Hematopoietic multipotent progenitor cell treated with erythropoietin and hydrocortisone succinate and interleukin-3 and kit ligand, for 17 days (in vitro differentiated cells): ENCODE data around the gene WDR86.

ENCODE experiments used
- DNase-seq: peaks from one replicate; pipeline ENCODE4 v3.0.0-alpha.2; 2015; ENCODE audit warnings: low spot score

The WDR86 gene

GRCh38 chr7:151379193-151379520, 30.7 kb downstream of the WDR86 start:
- no peak for DNase-seq

DNA sequence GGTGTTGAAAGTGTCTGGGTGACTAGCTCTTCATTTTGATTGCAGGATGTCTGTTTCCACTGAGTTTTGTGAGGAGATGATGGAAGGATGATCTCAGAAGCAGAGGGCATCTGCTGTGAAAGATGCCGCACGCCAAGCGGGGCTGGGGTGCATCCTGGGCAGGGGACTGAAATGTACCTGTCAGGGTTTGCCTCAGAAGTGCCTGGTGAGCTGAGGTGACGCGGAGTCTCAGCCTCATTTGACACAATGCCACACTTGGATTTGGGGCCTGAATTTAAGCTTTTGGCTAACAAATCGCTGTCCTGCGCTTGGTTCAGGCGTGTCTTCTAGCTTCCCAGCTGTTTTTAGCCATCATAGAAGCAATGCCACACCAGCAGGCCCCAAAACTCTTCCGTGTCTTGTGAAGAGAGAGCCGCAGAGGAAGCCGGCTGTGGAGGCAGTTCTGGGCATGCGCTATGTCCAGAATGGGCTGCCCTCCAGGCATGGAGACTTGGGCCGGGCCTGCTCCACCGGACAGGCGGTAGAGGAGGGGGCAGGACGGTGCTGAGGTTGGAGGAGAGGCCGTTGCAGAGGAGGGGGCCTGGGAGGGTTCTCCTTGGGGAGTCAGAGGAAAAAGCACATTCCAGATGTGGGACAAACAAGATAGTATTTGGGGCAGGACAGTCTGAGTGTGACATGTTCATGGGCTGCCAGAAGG, 31.2 kb downstream of the WDR86 start:
- no peak for DNase-seq

- DNase-seq = no peak
These were observed 31.8 kb downstream of the WDR86 start for GRCh38 chr7:151378011-151378410.

- no peak for DNase-seq
These were observed 32.4 kb downstream of the WDR86 start for GRCh38 chr7:151377406-151377805.

DNA sequence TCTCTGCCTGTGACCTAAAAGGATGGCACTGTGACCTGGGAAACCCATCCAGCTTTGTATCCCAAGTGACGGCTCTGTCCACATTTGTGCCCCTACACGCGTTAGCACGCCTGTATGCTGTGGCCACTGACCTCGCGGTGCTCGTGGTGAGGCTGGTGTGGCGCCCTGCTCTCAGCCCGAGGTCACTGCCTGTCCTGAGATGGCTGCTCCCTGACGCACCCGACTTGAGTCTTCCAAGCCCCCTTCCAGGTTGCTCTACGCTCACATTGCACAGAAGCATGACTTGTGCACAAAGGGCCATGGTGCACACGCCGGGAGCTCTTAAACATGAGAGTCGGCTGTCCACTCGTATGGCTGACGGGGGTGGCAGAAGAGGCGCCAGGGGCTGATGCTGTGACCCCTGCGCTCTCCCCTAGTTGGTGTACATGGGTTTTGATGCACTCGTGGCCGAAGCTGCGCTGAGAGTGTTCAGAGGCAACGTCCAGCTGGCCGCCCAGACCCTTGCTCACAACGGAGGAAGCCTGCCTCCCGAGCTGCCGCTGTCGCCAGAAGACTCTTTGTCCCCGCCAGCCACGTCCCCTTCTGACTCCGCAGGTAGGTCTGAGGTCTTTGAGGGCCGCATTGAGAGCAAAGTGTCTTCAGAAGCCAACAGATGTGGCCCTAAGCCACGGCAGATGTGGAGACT, 33.5 kb downstream of the WDR86 start:
- DNase-seq = no peak

DNA sequence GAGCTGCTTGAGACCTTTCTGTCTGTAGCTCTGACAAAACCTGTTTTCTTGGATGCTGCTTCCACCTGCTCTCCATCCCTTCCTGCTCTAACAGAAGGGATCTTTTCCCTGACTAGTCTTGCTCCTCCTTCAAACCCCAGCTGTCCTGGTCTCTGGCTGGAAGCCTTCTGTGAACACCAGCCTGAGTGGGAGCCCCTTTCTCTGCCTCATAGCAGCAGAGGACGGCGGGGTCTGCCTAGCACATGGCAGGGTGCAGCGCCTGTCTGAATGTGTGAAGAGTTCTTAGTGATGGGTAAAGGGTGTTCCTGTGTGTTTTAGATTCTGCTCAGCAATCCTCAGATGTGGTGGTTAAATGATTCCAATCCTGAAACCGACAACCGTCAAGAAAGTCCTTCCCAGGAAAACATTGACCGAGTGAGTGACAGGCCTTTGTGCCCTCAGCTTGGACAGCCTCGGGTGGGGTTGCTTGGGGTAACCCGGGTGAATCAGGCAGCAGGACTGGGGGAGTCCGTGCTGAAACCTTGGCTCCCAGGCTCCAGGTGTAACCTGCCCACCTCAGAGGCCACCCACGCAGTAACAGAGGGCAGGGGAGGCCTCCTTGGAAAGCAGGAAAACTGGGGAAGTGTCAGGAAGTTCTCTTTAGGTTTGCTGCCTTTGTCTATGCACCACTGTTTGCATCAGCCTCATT, 34.2 kb downstream of the WDR86 start:
- no peak for DNase-seq

- no peak for DNase-seq
These were observed 35.1 kb downstream of the WDR86 start for GRCh38 chr7:151374726-151375125.

GRCh38 chr7:151374139-151374538, 35.7 kb downstream of the WDR86 start:
- no peak for DNase-seq

DNA sequence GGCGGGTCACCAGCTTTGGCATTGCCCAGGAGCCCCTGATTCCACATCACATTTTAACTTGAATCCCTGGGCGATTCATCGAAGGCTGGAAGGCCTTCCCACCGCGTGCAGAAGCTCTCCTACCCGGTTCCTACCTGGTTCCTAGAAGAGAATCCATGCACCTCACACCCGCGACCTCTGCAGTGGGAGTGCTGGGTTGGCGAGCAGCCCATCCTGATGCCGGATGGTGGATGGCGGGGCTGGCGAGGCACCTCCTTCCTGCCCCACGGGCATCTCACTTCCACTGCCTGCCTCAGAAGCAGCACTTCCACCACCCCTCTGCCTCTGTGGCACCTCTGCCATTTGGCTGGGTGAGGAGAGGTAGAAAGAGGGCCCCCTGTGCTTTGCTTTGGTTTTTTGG, 36.2 kb downstream of the WDR86 start:
- no peak for DNase-seq

DNA sequence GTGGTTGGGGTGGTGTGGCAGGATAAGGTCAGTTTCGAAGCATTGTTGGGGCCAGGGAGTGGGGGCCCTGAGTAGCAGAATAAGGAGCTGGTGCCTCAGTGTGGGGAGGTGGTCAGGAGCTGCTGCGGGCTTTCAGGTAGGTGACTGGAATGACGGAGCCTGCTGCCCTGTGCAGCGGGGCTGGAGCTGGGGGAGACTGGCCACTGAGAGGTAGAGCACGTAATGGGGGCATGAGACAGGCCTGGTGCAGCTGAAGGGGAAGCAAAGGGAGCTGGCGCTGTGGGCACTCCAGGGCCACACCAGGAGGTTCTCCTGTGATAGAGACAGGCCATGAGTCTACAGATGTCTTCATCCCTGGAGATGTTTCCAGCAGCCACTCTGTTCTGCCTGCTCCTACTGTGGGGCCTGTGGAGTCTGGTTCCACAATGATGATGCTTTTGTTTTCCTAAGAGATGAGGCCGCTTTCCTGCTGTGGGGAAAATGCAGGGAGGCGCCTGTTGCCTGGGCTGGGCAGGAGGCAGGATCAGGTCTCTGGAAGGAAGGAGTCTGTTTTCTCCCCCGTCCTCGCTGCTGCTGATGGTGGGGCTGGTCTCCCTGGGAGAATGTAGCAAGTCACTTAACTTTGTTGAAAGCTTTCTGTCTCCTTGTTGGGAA, 37.1 kb downstream of the WDR86 start:
- DNase-seq = no peak

- peak; percentile 68 for DNase-seq
These were observed 38.6 kb downstream of the WDR86 start for GRCh38 chr7:151371266-151371665.

GRCh38 chr7:151368136-151368571, 41.7 kb downstream of the WDR86 start:
- DNase-seq = peak; percentile 78

DNA sequence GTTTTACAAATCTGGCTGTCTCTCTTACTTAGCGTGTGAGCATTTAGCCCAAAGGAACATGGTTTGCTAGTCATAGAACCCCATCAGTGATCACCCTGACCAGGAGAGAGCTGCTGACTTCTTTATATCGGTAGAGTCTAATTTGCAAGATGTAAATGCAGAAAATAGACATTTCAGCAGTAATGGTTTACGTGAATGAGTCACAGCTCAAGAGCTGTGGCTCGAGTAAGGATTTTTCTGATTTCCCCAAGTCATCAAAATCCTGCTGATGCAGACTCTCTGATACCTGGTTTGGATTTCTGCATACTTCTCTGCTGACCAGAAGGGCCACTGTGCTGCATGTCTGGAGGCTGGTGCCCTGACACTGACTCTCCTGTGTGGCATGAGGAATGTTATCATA, 42.6 kb downstream of the WDR86 start:
- no peak for DNase-seq

GRCh38 chr7:151366880-151367222, 43.0 kb downstream of the WDR86 start:
- no peak for DNase-seq

GRCh38 chr7:151366166-151366879, 43.5 kb downstream of the WDR86 start:
- DNase-seq = no peak

- no peak for DNase-seq
These were observed 46.7 kb downstream of the WDR86 start for GRCh38 chr7:151363182-151363581.

- DNase-seq = no peak
These were observed 48.5 kb downstream of the WDR86 start for GRCh38 chr7:151361193-151361959.

- DNase-seq = no peak
These were observed 57.3 kb downstream of the WDR86 start for GRCh38 chr7:151352512-151352911.

GRCh38 chr7:151351967-151352366, 57.9 kb downstream of the WDR86 start:
- no peak for DNase-seq

GRCh38 chr7:151351027-151351426, 58.8 kb downstream of the WDR86 start:
- peak; percentile 61 for DNase-seq

GRCh38 chr7:151349507-151349853, 60.4 kb downstream of the WDR86 start:
- no peak for DNase-seq

GRCh38 chr7:151348970-151349369, 60.9 kb downstream of the WDR86 start:
- peak; percentile 24 for DNase-seq
